ENCODE data around the gene TBC1D1. TPM values are rescaled to one million over a fixed set of nuclear protein-coding genes. Genes with fewer than 3 reads are reported as not detected.

Gene TBC1D1
- total and polyA plus RNA-seq, 8 donors, result 53.3 to 78.9 (median 71.1) TPM

- Histone ChIP-seq H3K4me3 (no peak overlapping the region), H3K4me1 (peaks cover 8 to 10% of the 10 kb centered on the region in 2 donors), H3K9me3 (no peaks in the 10 kb centered on the region), H3K27me3 (no peaks in the 10 kb centered on the region), H3K27ac (no peak overlapping the region), H3K36me3 (peaks cover 0 to 55% of the 10 kb centered on the region in 2 donors)
- TF ChIP-seq, protein P1, sequence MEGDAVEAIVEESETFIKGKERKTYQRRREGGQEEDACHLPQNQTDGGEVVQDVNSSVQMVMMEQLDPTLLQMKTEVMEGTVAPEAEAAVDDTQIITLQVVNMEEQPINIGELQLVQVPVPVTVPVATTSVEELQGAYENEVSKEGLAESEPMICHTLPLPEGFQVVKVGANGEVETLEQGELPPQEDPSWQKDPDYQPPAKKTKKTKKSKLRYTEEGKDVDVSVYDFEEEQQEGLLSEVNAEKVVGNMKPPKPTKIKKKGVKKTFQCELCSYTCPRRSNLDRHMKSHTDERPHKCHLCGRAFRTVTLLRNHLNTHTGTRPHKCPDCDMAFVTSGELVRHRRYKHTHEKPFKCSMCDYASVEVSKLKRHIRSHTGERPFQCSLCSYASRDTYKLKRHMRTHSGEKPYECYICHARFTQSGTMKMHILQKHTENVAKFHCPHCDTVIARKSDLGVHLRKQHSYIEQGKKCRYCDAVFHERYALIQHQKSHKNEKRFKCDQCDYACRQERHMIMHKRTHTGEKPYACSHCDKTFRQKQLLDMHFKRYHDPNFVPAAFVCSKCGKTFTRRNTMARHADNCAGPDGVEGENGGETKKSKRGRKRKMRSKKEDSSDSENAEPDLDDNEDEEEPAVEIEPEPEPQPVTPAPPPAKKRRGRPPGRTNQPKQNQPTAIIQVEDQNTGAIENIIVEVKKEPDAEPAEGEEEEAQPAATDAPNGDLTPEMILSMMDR (IDR thresholded peaks at IDR 0.05), result no peak
- intact Hi-C loops (cut with DNase I), result no loop called here
- no peak for ATAC-seq
- DNase-seq, result no peak
These were observed 218.5 kb downstream of the TBC1D1 start for GRCh38 chr4:38109370-38109769.

DNA sequence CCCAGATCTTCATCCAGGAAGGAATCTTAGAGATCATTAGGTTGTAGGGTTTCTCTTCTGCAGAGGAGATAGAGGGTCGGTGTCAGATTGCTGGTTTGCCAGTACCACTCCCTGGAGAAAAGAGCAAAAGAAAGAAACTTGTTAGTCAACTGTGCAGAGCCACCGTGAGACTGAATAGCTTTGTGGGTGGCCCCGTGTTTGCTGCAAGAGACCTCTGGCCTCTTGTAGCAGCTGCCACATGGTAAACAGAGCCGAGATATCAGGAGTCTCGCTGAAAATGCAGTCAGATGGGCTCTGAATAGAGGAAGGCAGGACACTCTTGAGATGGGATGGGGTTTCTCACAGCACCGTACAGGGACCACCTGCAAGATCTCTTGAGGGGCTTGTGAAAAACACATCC lies 219.0 kb downstream of the TBC1D1 start:
- ATAC-seq (no peak), DNase-seq (no peak)
- peaks cover 9 to 15% of the 10 kb centered on the region in 2 donors for H3K4me1 ChIP-seq
- peaks cover 0 to 50% of the 10 kb centered on the region in 2 donors for H3K36me3 ChIP-seq
- no peak overlapping the region for H3K27ac ChIP-seq
- TF ChIP-seq, protein P1 (IDR thresholded peaks at IDR 0.05), result no peak
- no peaks in the 10 kb centered on the region for H3K27me3 ChIP-seq
- no peaks in the 10 kb centered on the region for H3K9me3 ChIP-seq
- H3K4me3 ChIP-seq, result no peak overlapping the region
- intact Hi-C loops (cut with DNase I), result no loop called here

- no peak for ATAC-seq
- H3K36me3 ChIP-seq, result peaks cover 0 to 41% of the 10 kb centered on the region in 2 donors
- peaks cover 9 to 19% of the 10 kb centered on the region in 2 donors for H3K4me1 ChIP-seq
- H3K4me3 ChIP-seq, result no peak overlapping the region
- intact Hi-C loops (cut with DNase I), result no loop called here
- H3K27me3 ChIP-seq, result no peaks in the 10 kb centered on the region
- TF ChIP-seq, protein P1 (IDR thresholded peaks at IDR 0.05), result no peak
- H3K9me3 ChIP-seq, result no peaks in the 10 kb centered on the region
- DNase-seq, result no peak
- no peak overlapping the region for H3K27ac ChIP-seq
These were observed 220.1 kb downstream of the TBC1D1 start for GRCh38 chr4:38111024-38111423.

GRCh38 chr4:38111717-38112116 lies 220.8 kb downstream of the TBC1D1 start:
- intact Hi-C loops (cut with DNase I), result no loop called here
- Histone ChIP-seq H3K27me3 (no peaks in the 10 kb centered on the region), H3K36me3 (peaks cover 0 to 41% of the 10 kb centered on the region in 2 donors), H3K9me3 (no peaks in the 10 kb centered on the region), H3K4me3 (no peak overlapping the region), H3K27ac (no peak overlapping the region), H3K4me1 (peaks cover 9 to 19% of the 10 kb centered on the region in 2 donors)
- ATAC-seq (no peak), DNase-seq (no peak)
- TF ChIP-seq, protein P1 (IDR thresholded peaks at IDR 0.05), result no peak

- H3K4me1 ChIP-seq, result peaks cover 9 to 27% of the 10 kb centered on the region in 2 donors
- ATAC-seq, result no peak
- no peak overlapping the region for H3K27ac ChIP-seq
- no peaks in the 10 kb centered on the region for H3K27me3 ChIP-seq
- TF ChIP-seq, protein P1 (IDR thresholded peaks at IDR 0.05), result no peak
- H3K36me3 ChIP-seq, result peaks cover 0 to 39% of the 10 kb centered on the region in 2 donors
- H3K4me3 ChIP-seq, result no peak overlapping the region
- H3K9me3 ChIP-seq, result no peaks in the 10 kb centered on the region
- DNase-seq, result no peak
- intact Hi-C loops (cut with DNase I), result no loop called here
These were observed 222.2 kb downstream of the TBC1D1 start for GRCh38 chr4:38113132-38113531.

Data from left lung (tissue), 10 donors.